Activated CD8-positive, alpha-beta memory T cell treated with anti-CD3 and anti-CD28 coated beads, Interleukin-2, amount 50 U/mL, for 48 hours (primary cell): ENCODE results near the gene LMF1.

ENCODE experiments used
- DNase-seq: peaks from one replicate; pipeline ENCODE4 v3.0.0-alpha.2; 2020

LMF1 gene

GRCh38 chr16:1002399-1003166 lies 31.8 kb upstream of the LMF1 start:
- DNase-seq, result peak; percentile 85

- DNase-seq, result no peak
These were observed 30.3 kb upstream of the LMF1 start for GRCh38 chr16:1001096-1001495.

- DNase-seq, result no peak
These were observed 29.8 kb upstream of the LMF1 start for GRCh38 chr16:1000608-1001007.

- DNase-seq, result no peak
These were observed 28.9 kb upstream of the LMF1 start for GRCh38 chr16:999677-1000076.

- DNase-seq, result no peak
These were observed 27.8 kb upstream of the LMF1 start for GRCh38 chr16:998615-999014.

GRCh38 chr16:998211-998610 lies 27.4 kb upstream of the LMF1 start:
- no peak for DNase-seq

GRCh38 chr16:997440-998051 lies 26.8 kb upstream of the LMF1 start:
- peak; percentile 74 for DNase-seq

GRCh38 chr16:996681-997080 lies 25.9 kb upstream of the LMF1 start:
- no peak for DNase-seq

- DNase-seq, result no peak
These were observed 25.0 kb upstream of the LMF1 start for GRCh38 chr16:995783-996182.

- DNase-seq, result no peak
These were observed 24.3 kb upstream of the LMF1 start for GRCh38 chr16:995087-995486.

- no peak for DNase-seq
These were observed 22.9 kb upstream of the LMF1 start for GRCh38 chr16:993731-994130.

GRCh38 chr16:991773-992172 lies 21.0 kb upstream of the LMF1 start:
- DNase-seq, result no peak

GRCh38 chr16:991345-991744 lies 20.6 kb upstream of the LMF1 start:
- no peak for DNase-seq

- DNase-seq, result no peak
These were observed 19.9 kb upstream of the LMF1 start for GRCh38 chr16:990516-991291.

- no peak for DNase-seq
These were observed 18.6 kb upstream of the LMF1 start for GRCh38 chr16:989354-989814.

- no peak for DNase-seq
These were observed 17.9 kb upstream of the LMF1 start for GRCh38 chr16:988471-989353.

GRCh38 chr16:987906-988305 lies 17.1 kb upstream of the LMF1 start:
- DNase-seq, result no peak

GRCh38 chr16:986925-987582 lies 16.3 kb upstream of the LMF1 start:
- DNase-seq, result no peak

- no peak for DNase-seq
These were observed 15.6 kb upstream of the LMF1 start for GRCh38 chr16:986411-986810.

- DNase-seq, result no peak
These were observed 15.0 kb upstream of the LMF1 start for GRCh38 chr16:985646-986400.
